ENCODE data around the gene NKPD1.

NKPD1 gene, protein sequence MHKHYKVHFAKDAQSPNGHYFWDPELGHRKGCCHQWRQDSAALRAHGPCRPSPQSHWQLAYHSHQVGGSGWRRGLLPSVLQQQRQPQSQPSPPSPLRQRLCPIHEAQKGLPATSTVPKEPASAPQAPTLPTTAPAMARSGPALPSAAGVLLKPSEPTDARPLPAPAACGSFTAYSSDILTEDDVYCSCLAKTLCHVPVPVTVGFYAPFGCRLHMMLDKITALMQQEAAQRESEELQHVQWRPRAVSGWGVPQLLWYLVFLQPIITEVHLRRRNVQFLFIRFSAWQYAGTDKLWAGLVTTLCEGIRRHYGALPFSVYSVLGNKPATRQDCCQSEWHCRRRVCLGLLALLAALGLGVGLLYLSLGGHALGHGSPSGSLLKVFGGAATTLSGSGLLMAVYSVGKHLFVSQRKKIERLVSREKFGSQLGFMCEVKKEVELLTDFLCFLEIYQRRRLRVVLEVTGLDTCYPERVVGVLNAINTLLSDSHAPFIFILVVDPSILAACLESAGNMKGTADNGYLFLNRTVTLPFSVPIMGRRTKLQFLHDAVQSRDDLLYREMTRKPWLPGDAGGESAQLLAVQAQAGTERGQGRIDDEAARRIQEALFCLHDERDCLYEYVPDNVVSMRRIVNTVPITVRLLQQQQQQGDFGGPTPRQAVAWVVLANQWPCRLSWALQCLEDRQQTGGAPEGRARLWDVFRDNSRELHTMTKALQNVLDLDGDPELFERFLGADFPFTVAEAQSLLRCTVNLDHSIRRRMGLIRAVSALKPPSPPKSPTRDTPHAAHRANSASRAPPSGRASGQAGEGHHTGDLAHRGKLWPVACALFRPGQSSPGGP

DNA sequence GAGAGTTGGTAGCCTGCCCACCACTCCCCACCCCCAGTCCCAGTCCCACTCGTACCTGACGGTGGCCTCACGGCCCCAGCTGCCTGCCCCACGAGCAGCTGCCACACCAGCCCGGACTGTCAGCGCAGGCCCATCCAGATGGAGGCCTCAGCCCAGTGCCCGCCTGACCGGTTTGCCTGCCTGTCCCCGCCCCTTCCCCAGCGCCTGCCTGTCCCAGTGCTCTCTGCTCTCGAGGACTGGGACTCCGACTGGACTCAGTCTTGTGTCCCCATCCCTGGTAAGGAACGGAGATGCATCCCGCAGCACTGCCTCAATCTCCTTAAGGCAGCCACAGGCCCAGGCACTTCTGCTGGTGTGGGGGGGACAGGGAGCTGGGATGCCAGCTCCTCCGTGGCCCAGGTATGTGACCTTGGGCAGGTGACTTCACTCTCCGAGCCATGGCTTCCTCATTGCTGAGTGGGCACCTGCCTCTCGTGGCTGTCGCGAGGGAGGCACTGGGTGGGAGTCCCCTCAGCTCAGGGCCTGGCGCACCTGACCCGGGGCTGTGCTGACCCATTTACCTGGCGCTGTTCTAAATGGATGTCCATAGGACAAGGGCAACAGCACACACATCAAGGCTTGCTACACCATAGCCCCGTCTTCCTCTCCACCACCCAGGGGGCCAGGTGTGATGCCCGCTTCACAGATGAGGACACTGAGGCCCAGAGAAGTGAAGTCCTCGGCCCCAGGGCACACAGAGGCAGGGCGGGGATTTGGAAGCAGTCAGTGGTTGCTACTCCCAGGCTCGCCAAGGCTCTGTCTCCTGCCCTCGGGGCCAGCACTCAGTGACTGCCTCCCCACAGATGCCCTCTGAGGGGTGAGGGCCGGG lies at the start of gene NKPD1:
TSS of gene NKPD1 (minus strand) at position 113 of the 868 bp plus-strand sequence. CDS start 832 bp downstream, outside the sequence.
- DNase-seq (ENCODE audit: low spot score): no peak

DNA sequence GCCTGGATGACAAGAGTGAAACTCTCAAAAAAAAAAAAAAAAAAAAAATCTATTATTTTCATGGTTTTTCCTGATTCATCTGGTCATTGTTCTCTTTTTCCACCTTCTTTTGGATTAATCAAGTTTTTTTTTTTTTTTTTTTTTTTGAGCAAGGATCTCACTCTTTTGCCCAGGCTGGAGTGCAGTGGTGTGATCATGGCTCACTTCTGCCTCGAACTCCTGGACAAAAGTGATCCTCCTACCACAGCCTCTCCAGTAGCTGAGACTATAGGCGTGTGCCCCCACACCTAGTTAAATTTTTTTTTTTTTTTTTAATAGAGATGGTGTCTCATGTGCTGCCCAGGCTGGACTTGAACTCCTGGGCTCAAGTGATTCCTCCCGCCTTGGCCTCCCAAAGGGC lies 45.5 kb upstream of the NKPD1 start:
- no peak for DNase-seq (ENCODE audit: low spot score)

DNA sequence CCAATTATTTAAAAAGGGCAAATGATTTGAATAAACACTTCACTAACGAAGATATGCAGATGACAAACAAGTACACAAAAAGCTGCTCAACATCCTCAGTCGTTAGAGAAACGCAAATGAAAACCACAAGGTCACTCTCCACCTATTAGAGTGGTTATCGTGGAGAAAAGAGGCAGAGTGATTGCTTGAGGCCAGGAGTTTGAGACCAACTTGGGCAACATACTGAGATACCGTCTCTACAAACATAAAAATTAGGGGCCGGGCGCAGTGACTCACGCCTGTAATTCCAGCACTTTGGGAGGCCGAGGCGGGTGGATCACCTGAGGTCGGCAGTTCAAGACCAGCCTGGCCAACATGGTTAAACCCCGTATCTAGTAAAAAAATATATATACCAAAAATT lies 45.0 kb upstream of the NKPD1 start:
- DNase-seq (ENCODE audit: low spot score): no peak

DNA sequence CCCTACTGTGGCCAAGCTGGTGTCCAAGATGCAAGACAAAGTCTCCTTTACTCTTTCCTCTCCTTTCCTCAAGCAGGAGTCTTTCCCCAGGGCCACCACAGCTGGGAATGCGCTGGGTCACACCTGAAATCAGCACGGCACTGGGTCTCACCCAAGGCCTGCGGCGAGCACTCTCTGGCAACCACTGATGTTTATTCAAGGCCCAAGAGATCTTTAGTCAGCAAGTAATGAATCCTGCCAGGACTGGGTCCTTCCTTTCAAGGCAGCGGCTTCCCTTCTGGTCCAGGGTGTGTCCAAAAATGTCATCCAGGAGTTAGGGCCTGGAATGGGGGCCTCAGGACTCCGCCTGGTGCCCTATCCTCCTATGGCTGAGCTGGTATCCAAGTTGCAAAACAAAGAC lies 41.9 kb upstream of the NKPD1 start:
- DNase-seq (ENCODE audit: low spot score): no peak

DNA sequence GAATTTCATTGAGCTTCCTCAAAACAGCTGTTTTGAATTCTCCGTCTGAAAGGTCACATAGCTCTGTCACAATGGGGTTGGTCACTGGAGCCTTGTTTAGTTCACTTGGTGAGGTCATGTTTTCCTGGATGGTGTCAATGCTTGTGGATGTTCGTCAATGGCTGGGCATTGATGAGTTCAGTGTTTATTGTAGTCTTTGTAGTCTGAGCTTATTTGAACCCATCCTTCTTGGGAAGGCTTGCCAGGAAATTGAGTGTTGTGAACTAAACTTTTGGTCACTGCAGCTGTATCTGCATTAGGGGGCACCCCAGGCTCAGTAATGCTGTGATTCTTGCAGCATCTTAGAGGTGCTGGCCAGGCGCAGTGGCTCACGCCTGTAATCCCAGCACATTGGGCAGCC lies 39.8 kb upstream of the NKPD1 start:
- no peak for DNase-seq (ENCODE audit: low spot score)

DNA sequence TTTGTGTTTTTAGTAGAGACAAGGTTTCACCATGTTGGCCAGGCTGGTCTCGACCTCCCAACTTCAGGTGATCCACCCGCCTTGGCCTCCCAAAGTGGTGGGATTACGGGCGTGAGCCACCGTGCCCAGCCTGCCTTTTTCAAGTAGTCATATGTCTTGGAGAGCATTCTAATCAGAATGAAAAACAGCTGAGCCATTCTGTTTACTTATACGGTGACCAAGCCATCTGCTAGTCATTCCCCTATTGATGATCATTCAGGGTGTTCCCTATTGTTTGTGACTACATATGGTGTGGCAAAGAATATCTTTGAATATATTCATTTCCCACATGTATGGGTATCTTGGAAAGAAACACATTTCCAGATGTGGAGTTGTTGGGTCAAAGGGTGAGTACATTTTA lies 35.0 kb upstream of the NKPD1 start:
- DNase-seq (ENCODE audit: low spot score): no peak

DNA sequence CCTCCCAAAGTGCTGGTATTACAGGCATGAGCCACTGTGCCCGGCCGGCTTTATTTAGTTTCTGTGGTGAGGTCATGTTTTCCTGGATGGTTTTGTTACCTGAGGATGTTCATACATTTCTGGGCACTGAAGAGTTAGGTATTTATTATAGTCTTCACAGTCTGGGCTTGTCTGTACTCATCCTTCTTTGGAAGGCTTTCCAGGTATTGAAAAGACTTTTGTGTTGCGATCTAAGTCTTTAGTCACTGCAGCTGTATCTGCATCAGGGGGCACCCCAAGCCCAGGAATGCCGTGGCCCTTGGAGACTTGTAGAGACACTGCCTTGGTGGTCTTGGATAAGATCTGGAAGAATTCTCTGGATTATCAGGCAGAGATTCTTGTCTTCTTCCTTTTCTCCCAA lies 30.6 kb upstream of the NKPD1 start:
- no peak for DNase-seq (ENCODE audit: low spot score)

DNA sequence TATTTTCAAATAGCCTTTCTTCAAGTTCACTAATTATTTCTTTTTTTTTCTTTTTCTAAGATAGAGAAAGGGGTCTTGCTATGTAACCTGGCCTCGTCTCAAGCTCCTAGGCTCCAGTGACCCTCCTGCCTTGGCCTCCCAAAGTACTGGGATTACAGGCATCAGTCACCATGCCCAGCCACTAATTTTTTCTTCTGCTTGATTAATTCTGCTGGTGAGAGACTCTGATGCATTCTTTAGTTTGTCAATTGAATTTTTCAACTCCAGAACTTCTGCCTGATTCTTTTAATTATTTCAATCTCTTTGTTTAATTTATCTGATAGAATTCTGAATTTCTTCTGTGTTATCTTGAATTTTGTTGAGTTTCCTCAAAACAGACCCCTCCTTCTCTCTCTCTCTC lies 29.2 kb upstream of the NKPD1 start:
- DNase-seq (ENCODE audit: low spot score): no peak

DNA sequence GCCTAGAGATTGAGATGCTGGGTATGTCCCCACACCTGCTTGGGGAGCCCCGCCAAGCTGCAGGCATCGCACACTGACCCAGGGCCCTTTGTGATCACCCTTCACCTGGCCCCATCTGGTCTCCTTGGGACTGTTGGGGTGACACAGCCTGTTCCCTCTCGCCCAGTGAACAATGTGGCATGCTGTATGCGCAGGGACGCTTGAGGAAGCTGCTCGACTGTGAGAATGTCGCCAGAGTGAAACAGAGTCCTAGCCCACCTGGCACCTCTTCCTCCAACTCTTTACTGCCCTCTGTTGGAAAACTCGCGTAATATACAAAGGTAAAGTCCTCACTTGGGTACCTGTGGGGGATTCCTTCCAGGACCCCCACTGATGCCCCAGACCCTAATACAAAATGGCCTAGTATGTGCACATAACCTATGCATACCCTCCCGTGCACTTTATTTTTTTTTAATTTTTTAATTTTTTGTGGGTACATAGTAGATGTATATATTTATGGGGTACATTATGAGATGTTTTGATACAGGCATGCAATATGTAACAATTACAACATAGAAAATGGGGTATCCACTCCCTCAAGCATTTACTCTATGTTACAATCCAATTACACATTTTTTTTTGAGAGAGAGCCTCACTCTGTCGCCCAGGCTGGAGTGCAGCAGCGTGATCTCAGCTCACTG lies 26.8 kb upstream of the NKPD1 start:
- no peak for DNase-seq (ENCODE audit: low spot score)

DNA sequence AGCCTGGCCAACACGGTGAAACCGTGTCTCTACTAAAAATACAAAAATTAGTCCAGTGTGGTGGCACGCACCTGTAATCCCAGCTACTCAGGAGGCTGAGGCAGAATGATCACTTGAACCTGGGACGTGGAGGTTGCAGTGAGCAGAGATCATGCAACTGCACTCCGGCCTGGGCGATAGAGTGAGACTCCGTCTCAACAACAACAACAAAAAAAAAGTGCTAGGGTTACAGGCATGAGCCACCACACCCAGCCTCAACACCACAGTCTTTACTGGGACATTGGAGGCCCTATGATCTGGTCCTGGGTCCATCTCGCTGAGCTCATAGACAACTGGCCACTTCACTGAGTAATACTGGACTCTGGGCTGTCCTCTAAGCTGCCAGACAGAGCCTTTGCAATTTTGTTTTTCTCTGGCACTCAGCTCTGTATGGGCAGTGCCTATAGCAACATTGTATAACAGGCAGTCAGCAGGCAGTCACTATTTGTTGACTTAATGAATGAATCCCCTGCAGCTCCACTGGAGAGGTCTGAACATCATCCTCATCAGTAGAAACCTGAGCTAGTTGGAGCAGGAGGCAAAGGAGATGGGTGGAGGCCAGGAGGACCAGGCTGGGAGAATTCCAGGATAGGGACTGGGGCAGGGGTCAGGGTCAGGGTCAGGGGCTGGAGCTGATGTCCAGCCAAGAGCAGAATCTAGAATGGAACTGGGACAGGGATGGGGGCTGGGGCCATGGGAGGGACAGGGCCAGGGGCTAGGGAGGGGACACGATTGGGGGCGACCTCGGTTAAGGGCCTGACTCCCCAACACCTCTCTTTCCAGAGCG lies 25.9 kb upstream of the NKPD1 start:
- DNase-seq (ENCODE audit: low spot score): no peak

DNA sequence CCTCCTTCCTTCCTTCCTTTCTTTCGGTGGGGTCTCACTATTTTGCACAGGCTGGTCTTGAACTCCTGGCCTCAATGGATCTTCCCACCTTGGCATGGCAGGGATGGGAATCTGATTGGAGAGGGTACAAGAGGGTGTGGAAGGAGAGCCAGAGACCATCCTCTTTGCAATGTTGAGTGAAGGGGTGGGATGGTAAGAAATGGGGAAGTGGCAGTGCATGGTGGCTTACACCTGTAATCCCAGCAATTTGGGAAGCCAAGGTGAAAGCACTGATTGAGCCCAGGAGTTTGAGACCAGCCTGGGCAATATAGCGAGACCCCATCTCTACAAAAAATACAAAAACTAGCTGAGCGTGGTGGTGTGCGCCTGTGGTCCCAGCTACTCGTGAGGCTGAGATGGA lies 23.3 kb upstream of the NKPD1 start:
- DNase-seq (ENCODE audit: low spot score): no peak

DNA sequence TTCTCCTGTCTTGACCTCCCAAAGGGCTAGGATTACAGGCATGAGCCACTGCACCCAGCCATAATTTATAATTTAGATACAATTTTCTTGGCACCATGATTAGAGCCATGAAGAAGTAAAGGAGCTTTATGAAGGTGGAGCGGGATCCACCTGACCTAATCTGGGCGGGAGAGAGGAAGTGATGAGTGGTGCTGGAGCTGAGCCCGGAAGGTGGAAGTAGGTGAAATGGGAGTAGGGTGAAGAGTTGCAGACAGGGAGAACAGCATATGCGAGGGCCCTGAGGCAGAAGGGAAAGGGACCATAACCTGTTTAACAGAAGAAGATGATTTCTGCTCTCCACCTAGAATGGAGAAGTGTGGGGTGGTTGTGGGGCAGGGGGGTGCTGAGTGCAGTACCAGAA lies 22.0 kb upstream of the NKPD1 start:
- no peak for DNase-seq (ENCODE audit: low spot score)

DNA sequence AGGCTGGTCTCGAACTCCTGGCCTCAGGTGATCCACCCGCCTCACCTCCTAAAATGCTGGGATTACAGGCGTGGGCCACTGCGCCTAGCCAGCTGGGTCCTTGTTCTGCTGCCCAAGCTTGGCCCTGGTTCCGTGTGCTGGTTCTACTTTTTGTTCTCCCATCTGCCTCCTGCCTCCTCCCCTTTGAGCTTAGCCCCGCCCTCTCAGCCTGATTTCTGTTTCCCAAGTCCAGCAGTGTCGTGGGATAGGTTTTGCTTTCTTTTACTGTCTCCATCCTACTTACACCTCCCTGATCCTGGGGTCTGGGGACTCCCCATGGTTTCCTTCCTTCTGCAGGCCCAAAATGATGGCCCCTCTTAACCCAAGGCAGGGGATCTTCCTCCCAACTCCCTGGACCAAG lies 20.2 kb upstream of the NKPD1 start:
- DNase-seq (ENCODE audit: low spot score): no peak

DNA sequence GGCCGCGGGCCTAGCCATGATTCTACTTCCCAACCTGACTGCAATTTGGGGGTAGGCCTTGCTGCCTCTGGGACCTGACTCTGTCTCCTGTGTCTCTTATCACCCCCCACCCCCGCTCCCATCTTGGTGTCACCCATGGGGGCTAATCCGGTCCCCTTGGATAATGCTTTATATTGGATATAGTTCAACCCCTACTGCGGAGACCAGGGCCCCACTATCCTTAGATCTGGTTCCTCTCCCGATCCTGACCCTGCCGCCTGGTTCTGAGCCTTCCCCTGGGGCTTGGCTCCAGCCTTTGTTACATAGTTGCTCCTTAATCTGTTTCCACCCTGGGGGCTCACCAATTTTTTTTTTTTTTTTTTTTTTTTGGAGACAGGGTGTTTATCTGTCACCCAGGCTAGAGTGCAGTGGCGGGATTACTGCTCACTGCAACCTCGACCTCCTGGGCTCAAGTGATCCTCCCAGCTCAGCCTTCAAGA lies 19.1 kb upstream of the NKPD1 start:
- DNase-seq (ENCODE audit: low spot score): no peak

DNA sequence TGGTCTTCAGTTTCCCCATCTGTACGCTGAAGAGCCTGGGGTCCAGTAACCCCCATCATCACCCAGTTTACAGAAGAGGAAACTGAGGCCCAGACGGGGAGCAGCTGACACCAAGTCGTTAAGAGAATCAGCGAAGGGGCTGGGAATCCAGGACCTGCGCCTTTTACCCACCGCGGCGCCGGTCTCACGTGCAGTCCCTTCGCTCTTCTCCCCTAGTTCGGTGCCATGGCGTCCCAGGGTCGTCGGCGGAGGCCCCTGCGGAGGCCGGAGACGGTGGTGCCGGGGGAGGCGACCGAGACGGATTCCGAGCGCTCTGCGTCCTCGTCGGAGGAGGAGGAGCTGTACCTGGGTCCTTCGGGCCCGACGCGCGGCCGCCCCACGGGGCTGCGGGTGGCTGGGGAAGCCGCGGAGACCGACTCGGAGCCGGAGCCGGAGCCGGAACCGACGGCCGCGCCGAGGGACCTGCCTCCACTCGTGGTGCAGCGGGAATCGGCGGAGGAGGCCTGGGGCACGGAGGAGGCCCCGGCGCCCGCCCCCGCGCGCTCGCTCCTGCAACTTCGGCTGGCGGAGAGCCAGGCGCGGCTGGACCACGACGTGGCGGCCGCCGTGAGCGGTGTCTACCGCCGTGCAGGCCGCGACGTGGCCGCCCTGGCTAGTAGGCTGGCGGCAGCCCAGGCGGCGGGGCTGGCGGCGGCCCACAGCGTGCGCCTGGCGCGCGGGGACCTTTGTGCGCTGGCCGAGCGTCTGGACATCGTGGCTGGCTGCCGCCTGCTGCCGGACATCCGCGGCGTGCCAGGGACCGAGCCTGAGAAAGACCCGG lies 18.5 kb upstream of the NKPD1 start:
- DNase-seq (ENCODE audit: low spot score): no peak

DNA sequence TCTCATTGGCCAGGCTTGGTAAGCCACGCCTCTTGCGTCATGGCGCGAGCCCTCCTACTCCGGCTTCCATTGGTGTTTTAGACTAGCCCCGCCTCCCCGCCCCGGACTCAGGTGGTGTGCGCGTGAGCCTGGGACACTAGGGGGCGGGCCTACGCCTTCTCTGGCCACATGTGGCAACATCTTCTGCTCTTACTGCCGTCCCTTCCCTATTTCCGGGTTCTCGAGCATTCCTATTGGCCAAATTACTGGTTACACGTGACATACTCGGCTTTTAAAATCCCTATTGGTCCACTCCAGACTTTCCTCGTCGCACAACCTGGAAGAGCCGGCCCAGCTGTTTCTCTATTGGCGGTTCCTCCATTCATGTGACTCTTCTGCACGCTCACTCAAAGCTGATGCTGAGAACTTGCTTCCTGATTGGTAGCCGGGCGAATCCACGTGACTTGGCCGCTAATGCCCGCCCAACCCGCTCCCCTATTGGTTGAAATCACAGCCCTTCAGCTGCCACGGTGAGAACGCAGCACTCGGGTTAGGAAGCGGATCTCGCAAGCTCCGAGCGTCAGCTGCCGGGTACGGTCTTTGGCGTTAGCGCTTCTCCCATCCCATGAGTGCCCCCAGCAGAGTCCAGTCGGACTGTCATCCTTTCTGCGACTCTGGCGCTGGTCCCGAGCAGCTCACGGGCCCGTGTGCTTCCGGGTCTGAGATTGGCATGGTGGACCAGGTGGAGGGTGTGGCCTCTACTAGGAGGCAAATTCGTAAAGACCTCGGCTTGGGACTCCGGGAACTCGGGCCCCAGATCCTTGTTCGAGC lies 17.7 kb upstream of the NKPD1 start, which contains the start of gene BLOC1S3:
TSS of gene BLOC1S3 (plus strand) at position 523 of the 810 bp plus-strand sequence. CDS start 513 bp downstream, outside the sequence.
- peak; percentile 100 for DNase-seq (ENCODE audit: low spot score)

DNA sequence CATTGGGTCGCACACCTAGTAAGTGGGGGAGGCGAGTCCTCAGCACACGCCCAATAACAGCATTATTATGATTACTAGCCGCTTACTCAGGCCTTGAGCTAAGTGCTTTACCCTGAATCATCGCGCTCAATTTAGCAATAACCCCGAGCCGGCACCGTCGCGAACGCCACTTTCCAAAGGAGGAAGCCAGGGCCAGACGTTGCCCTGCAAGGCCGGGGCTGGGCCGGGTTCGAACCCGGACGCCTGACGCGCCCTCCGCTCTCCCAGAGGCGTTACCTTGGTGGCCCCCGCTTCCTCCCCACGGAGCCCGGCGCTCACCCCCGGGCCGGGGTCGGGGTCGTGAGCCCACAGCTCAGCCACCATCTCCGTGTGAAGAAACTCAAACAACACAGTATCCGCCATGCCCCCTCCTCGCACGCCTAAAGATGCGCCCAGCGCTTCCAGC lies 17.1 kb upstream of the NKPD1 start, which contains the start of gene TRAPPC6A:
TSS of gene TRAPPC6A (minus strand) at position 421 of the 445 bp plus-strand sequence. CDS start at position 402, 19 bp downstream.
- no peak for DNase-seq (ENCODE audit: low spot score)

DNA sequence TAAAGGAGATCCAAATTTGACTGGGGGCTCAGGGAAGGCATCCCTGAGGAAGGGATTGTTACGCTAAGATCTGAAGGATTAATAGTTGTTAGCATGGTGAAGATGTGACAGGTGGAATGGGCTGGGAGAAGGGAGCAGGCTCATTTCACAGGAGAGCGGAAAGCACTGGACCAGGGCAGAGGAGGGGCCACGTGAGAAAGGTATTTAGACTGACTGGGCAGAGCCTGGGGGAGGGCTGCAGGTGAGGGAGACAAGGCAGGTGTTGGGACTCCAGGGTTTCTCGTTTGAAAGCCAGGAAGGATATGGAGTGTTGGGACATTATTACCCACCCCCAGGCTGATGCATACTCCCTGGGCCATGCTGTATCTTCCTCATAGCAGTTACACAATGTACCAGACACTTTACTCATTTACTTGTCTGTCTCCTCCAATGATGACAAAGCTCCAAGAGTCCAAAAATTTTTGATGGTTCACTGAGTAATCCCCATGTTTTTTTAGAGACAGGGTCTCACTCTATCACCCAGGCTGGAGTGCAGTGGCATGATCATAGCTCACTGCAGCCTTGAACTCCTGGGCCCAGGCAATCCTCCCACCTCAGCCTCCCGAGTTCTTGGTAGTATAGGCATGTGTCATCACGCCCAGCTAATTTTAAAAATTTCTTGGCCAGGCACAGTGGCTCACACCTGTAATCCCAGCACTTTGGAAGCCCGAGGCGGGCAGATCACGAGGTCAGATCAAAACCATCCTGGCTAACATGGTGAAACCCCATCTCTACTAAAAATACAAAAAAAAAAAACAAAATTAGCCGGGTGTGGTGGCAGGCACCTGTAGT lies 14.9 kb upstream of the NKPD1 start:
- DNase-seq (ENCODE audit: low spot score): no peak

Measured in ecto neural progenitor cell (in vitro differentiated cells).